CD14-positive monocyte (primary cell): ENCODE results near the gene HNRNPAB. TPM values are rescaled to one million over a fixed set of nuclear protein-coding genes. Genes with fewer than 3 reads are reported as not detected.
"Not testable (repeated sequence)": the region's sequence is repeated elsewhere in the genome, so short reads cannot be mapped to it uniquely, and the experiment has no call there.

Experiments
- DNase-seq, 3 donors: peaks; one replicate each; pipeline ENCODE4 v3.0.0-alpha.2; 2011 to 2022
- H2AFZ ChIP-seq: 2 replicates; pipeline ENCODE4 v1.6.0; 2012; ENCODE audit warnings: mild to moderate bottlenecking, low read depth, low read length, inconsistent platforms; ENCODE audit not compliant: insufficient read depth, poor library complexity, severe bottlenecking
- H3K27ac ChIP-seq, 2 donors: 1 replicate in 1 of 2; 2 replicates in 1 of 2; pipeline ENCODE4 v1.5.1; 2012 to 2013; ENCODE audit warnings: low read length in 2 of 2, control low read depth in 1 of 2, inconsistent platforms in 1 of 2, low read depth in 1 of 2, mild to moderate bottlenecking in 1 of 2
- H3K27me3 ChIP-seq, 2 donors: one replicate each; pipeline versions ENCODE4 v1.6.0 to v1.6.1; 2011 to 2013; ENCODE audit warnings: low read length in 2 of 2; ENCODE audit not compliant: control insufficient read depth in 2 of 2, insufficient read depth in 2 of 2
- H3K36me3 ChIP-seq, 2 donors: replicated peaks in 1 of 2; 1 replicate in 1 of 2; 2 replicates in 1 of 2; pipeline versions ENCODE4 v1.5.1 to v1.6.1; 2012 to 2013; ENCODE audit warnings: low read length in 2 of 2, control low read depth in 1 of 2, inconsistent platforms in 1 of 2, mild to moderate bottlenecking in 1 of 2; ENCODE audit not compliant: insufficient read depth in 2 of 2, control insufficient read depth in 1 of 2
- H3K4me1 ChIP-seq, 2 donors: 1 replicate in 1 of 2; 2 replicates in 1 of 2; pipeline versions ENCODE4 v1.5.1 to v1.6.1; 2012 to 2013; ENCODE audit warnings: low read length in 2 of 2, control low read depth in 1 of 2, inconsistent platforms in 1 of 2, mild to moderate bottlenecking in 1 of 2, moderate library complexity in 1 of 2; ENCODE audit not compliant: insufficient read depth in 2 of 2, control insufficient read depth in 1 of 2
- H3K4me2 ChIP-seq: replicated peaks from 2 replicates; pipeline ENCODE3; 2012; ENCODE audit warnings: low read length, moderate library complexity, mild to moderate bottlenecking; ENCODE audit not compliant: poor library complexity, severe bottlenecking; ENCODE audit errors: extremely low read depth
- H3K4me3 ChIP-seq, 3 experiments: fragments of 200-600 bp in 1 of 3; sonication (generic) in 1 of 3; replicated peaks in 1 of 3; 1 replicate in 2 of 3; 2 replicates in 1 of 3; pipeline ENCODE4 v1.5.1; 2011 to 2013; ENCODE audit warnings: low read length in 3 of 3, mild to moderate bottlenecking in 3 of 3, control low read depth in 2 of 3, low read depth in 2 of 3, inconsistent platforms in 1 of 3, moderate library complexity in 1 of 3
- H3K79me2 ChIP-seq: 2 replicates; pipeline ENCODE4 v1.6.0; 2012; ENCODE audit warnings: mild to moderate bottlenecking, control low read depth, inconsistent platforms, low read length, moderate library complexity; ENCODE audit not compliant: insufficient read depth
- H3K9ac ChIP-seq: 2 replicates; pipeline ENCODE4 v1.6.0; 2017; ENCODE audit warnings: low read length, mild to moderate bottlenecking; ENCODE audit not compliant: insufficient read depth, poor library complexity, severe bottlenecking
- H3K9me3 ChIP-seq, 2 donors: replicated peaks in 1 of 2; 1 replicate in 1 of 2; 2 replicates in 1 of 2; pipeline versions ENCODE4 v1.5.1 to v1.6.1; 2012 to 2013; ENCODE audit warnings: low read length in 2 of 2, control low read depth in 1 of 2; ENCODE audit not compliant: control insufficient read depth in 1 of 2, insufficient read depth in 1 of 2
- H4K20me1 ChIP-seq: 2 replicates; pipeline ENCODE4 v1.6.0; 2012; ENCODE audit warnings: mild to moderate bottlenecking, low read length, control low read depth, moderate library complexity; ENCODE audit not compliant: insufficient read depth
- H3K27ac Mint-ChIP-seq, 7 donors: one replicate each; pipeline ENCODE4 v1.8.0; 2020; ENCODE audit warnings: mild to moderate bottlenecking in 7 of 7, mixed read lengths in 7 of 7, moderate library complexity in 6 of 7, inconsistent platforms in 2 of 7
- H3K27me3 Mint-ChIP-seq, 3 donors: one replicate each; pipeline ENCODE4 v1.8.0; 2021 to 2022; ENCODE audit warnings: low read depth in 3 of 3, mild to moderate bottlenecking in 3 of 3, mixed read lengths in 3 of 3, moderate library complexity in 3 of 3, inconsistent platforms in 1 of 3
- H3K36me3 Mint-ChIP-seq, 2 donors: one replicate each; pipeline ENCODE4 v1.8.0; 2020; ENCODE audit warnings: mixed read lengths in 2 of 2, inconsistent platforms in 1 of 2, mild to moderate bottlenecking in 1 of 2
- H3K4me1 Mint-ChIP-seq: one replicate; pipeline ENCODE4 v1.8.0; 2020; ENCODE audit warnings: mild to moderate bottlenecking, mixed read lengths
- H3K4me3 Mint-ChIP-seq, 2 donors: one replicate each; pipeline ENCODE4 v1.8.0; 2020; ENCODE audit warnings: mild to moderate bottlenecking in 2 of 2, mixed read lengths in 2 of 2, moderate library complexity in 1 of 2
- H3K9me3 Mint-ChIP-seq, 7 donors: one replicate each; pipeline ENCODE4 v1.8.0; 2020 to 2022; ENCODE audit warnings: mixed read lengths in 7 of 7, mild to moderate bottlenecking in 6 of 7, moderate library complexity in 6 of 7, inconsistent platforms in 2 of 7
- WGBS: methylation state at CpG from one replicate; pipeline ENCODE4 v1.1.5; 2013; ENCODE audit warnings: missing lambda C conversion rate; ENCODE audit not compliant: insufficient coverage; 5-methylcytosine and 5-hydroxymethylcytosine counted together
- intact Hi-C, 2 donors: fragments of 100-400 bp; cut with micrococcal nuclease; formaldehyde crosslinking; loops; one replicate each; pipeline versions ENCODE4 v1.15.0 to v1.15.1; 2023
- polyA plus RNA-seq, 3 donors: library from polyadenylated mRNA; depleted of rRNA in 1 of 3; unstranded in 2 of 3; stranded (reverse) in 1 of 3; fragments of 300-500 nt in 2 of 3; fragments of >200 nt in 1 of 3; fragmentation: Illumina TruSeq in 2 of 3; gene quantifications; 1 replicate in 2 of 3; 2 replicates in 1 of 3; pipeline ENCODE4 v1.2.3, GENCODE V29; 2012 to 2021
- TF ChIP-seq, protein P1 (sequence below): fragments of 200-600 bp; IDR thresholded peaks from one replicate; pipeline ENCODE4 v1.8.0; 2022; ENCODE audit warnings: antibody characterized with exemption, mild to moderate bottlenecking

Gene HNRNPAB
- polyA plus RNA-seq, 3 donors, result 44.8 to 59.4 (median 54.2) TPM

DNA sequence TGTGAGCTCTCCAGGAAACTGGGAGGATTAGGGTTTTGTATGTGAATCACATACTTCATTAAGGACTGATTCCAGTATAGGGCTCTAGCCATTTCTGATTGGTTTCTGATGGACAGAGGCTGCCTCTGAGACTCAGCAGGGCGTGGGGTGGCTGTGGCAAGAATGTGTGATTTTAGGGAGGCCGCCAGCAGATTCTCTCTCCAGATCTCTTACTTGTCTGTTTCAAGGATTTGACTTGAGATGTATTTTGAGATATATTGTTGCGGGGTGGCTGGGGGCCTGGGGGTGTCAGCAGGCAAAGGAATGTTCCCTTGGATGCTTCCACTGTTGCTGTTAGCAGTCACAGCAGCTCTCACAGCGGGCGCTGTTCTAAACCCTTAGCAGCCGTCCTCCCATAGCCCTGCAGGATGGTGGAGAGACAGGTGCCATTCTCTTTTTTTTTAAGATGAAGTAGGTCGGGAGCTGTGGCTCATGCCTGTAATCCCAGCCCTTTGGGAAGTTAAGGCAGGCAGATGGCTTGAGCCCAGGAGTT lies 8.0 kb upstream of the HNRNPAB start:
- Histone ChIP-seq H3K9ac (no peak overlapping the region), H3K4me3 (no peak overlapping the region), H3K79me2 (no peaks in the 10 kb centered on the region), H3K4me2 (no peak overlapping the region), H2AFZ (no peak overlapping the region), H4K20me1 (no peaks in the 10 kb centered on the region), H3K4me1 (peaks cover 14 to 18% of the 10 kb centered on the region in 2 donors), H3K27me3 (no peaks in the 10 kb centered on the region), H3K27ac (no peak overlapping the region), H3K9me3 (no peaks in the 10 kb centered on the region), H3K36me3 (no peaks in the 10 kb centered on the region)
- no peaks in the 10 kb centered on the region for H3K36me3 Mint-ChIP-seq
- intact Hi-C loops, result no loop called here
- H3K4me1 Mint-ChIP-seq, result peaks cover 30% of the 10 kb centered on the region
- no peak overlapping the region for H3K27ac Mint-ChIP-seq
- WGBS, result 100% methylated on average over 5 of the region's 7 CpGs
- H3K4me3 Mint-ChIP-seq, result no peak overlapping the region
- DNase-seq, result no peak
- H3K27me3 Mint-ChIP-seq, result peaks cover 1 to 7% (median 4%) of the 10 kb centered on the region in 3 donors
- H3K9me3 Mint-ChIP-seq, result peaks cover 0 to 4% (median 2%) of the 10 kb centered on the region in 7 donors
- TF ChIP-seq, protein P1, sequence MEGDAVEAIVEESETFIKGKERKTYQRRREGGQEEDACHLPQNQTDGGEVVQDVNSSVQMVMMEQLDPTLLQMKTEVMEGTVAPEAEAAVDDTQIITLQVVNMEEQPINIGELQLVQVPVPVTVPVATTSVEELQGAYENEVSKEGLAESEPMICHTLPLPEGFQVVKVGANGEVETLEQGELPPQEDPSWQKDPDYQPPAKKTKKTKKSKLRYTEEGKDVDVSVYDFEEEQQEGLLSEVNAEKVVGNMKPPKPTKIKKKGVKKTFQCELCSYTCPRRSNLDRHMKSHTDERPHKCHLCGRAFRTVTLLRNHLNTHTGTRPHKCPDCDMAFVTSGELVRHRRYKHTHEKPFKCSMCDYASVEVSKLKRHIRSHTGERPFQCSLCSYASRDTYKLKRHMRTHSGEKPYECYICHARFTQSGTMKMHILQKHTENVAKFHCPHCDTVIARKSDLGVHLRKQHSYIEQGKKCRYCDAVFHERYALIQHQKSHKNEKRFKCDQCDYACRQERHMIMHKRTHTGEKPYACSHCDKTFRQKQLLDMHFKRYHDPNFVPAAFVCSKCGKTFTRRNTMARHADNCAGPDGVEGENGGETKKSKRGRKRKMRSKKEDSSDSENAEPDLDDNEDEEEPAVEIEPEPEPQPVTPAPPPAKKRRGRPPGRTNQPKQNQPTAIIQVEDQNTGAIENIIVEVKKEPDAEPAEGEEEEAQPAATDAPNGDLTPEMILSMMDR, result no peak

DNA sequence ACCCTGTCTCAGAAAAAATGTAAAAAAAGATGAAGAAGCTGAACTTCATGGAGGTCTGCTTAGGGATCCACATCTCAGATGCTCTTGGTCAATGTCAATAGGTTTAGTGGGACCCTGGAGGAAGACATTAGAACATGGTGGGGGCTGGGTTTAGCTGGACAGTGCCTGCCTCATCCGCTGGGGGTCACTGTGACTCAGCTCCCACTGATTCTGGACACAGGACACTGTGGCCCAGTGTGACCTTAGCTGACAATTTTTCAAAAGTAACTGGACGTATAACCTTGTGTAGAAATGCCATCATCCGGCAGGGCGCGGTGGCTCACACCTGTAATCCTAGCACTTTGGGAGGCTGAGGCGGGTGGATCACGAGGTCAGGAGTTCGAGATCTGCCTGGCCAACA lies 7.3 kb upstream of the HNRNPAB start:
- Mint-ChIP-seq H3K27me3 (peaks cover 1 to 5% (median 2%) of the 10 kb centered on the region in 3 donors), H3K36me3 (no peaks in the 10 kb centered on the region), H3K27ac (no peak overlapping the region), H3K4me3 (no peak overlapping the region), H3K9me3 (peaks cover 0 to 4% (median 2%) of the 10 kb centered on the region in 7 donors), H3K4me1 (peaks cover 36% of the 10 kb centered on the region)
- no peaks in the 10 kb centered on the region for H4K20me1 ChIP-seq
- H3K79me2 ChIP-seq, result no peaks in the 10 kb centered on the region
- DNase-seq, result no peak
- H3K9me3 ChIP-seq, result no peaks in the 10 kb centered on the region
- no peak overlapping the region for H3K27ac ChIP-seq
- intact Hi-C loops, result no loop called here
- WGBS, result 98% methylated on average over 5 of the region's 8 CpGs
- H3K9ac ChIP-seq, result no peak overlapping the region
- H3K36me3 ChIP-seq, result no peaks in the 10 kb centered on the region
- no peaks in the 10 kb centered on the region for H3K27me3 ChIP-seq
- no peak overlapping the region for H2AFZ ChIP-seq
- TF ChIP-seq, protein P1, result peak; percentile 30
- no peak overlapping the region for H3K4me3 ChIP-seq
- no peak overlapping the region for H3K4me2 ChIP-seq
- peaks cover 19 to 23% of the 10 kb centered on the region in 2 donors for H3K4me1 ChIP-seq

DNA sequence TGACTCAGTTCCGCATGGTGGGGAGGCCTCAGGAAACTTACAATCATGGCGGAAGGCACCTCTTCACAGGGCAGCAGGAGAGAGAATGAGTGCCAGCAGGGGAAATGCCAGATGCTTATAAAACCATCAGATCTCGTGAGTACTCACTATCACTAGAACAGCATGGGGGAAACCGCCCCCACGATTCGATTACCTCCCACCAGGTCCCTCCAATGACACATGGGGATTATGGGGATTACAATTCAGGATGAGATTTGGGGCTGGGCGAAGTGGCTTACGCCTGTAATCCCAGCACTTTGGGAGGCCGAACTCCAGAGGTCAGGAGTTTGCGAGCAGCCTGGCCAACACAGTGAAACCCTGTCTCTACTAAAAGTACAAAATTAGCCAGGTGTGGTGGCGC lies 6.2 kb upstream of the HNRNPAB start:
- H4K20me1 ChIP-seq, H3K27ac ChIP-seq, H3K27ac Mint-ChIP-seq, H3K27me3 Mint-ChIP-seq, H3K9me3 Mint-ChIP-seq, H3K27me3 ChIP-seq, H3K4me3 ChIP-seq, H3K36me3 Mint-ChIP-seq, H3K4me3 Mint-ChIP-seq, DNase-seq, H3K9ac ChIP-seq, H3K36me3 ChIP-seq, H3K4me2 ChIP-seq, intact Hi-C loops, H3K79me2 ChIP-seq, H3K9me3 ChIP-seq, H2AFZ ChIP-seq: not testable (repeated sequence)
- H3K4me1 Mint-ChIP-seq, result peaks cover 42% of the 10 kb centered on the region
- peaks cover 21 to 31% of the 10 kb centered on the region in 2 donors for H3K4me1 ChIP-seq
- WGBS, result 100% methylated on average over 4 of the region's 11 CpGs
